PC-9 (cell line): ENCODE measurements around the gene PTEN. TPM values are rescaled to one million over a fixed set of nuclear protein-coding genes. Genes with fewer than 3 reads are reported as not detected.

ENCODE experiments used
- BruUV-seq: library from RNA; stranded (reverse); fragments of 400-500 nt; replicated peaks from 2 replicates; lab custom pipeline; 2021; lab: Mats Ljungman, UMichigan
- CTCF ChIA-PET: fragments of 300-600 bp; sonication (Branson Sonifier 250); formaldehyde crosslinking; loops from one replicate; lab custom pipeline; 2022; ENCODE audit warnings: antibody characterized with exemption; lab: Charles Lee
- POLR2A ChIA-PET: fragments of 300-600 bp; sonication (Branson Sonifier 250); formaldehyde crosslinking; loops from one replicate; lab custom pipeline; 2022; ENCODE audit warnings: antibody characterized with exemption; ENCODE audit not compliant: unreplicated experiment; lab: Charles Lee
- DNase-seq, 2 experiments: peaks; one replicate each; pipeline versions ENCODE4 v3.0.0 to v3.0.0-alpha.2; 2015 to 2022; ENCODE audit warnings: mixed read lengths in 1 of 2
- H2AFZ ChIP-seq: fragments of 200-600 bp; sonication (generic); 2 replicates; pipeline ENCODE4 v1.8.1; 2017; ENCODE audit warnings: antibody characterized with exemption
- H3F3A ChIP-seq: fragments of 200-600 bp; sonication (generic); 2 replicates; pipeline ENCODE4 v1.8.1; 2017; ENCODE audit warnings: antibody characterized with exemption, mild to moderate bottlenecking, low read depth; ENCODE audit not compliant: insufficient read depth
- H3K27ac ChIP-seq: fragments of 200-600 bp; sonication (generic); 2 replicates; pipeline ENCODE4 v1.6.1; 2016; ENCODE audit warnings: mixed run types
- H3K27me3 ChIP-seq: fragments of 200-600 bp; sonication (generic); 2 replicates; pipeline ENCODE4 v1.6.1; 2016; ENCODE audit warnings: low read depth, mixed run types; ENCODE audit not compliant: insufficient read depth
- H3K36me3 ChIP-seq: fragments of 200-600 bp; sonication (generic); 2 replicates; pipeline ENCODE4 v1.6.1; 2016; ENCODE audit warnings: low read depth, mixed run types
- H3K4me1 ChIP-seq: fragments of 200-600 bp; sonication (generic); replicated peaks from 2 replicates; pipeline ENCODE4 v1.6.1; 2016; ENCODE audit warnings: mixed run types; ENCODE audit not compliant: insufficient read depth
- H3K4me2 ChIP-seq: fragments of 200-600 bp; sonication (generic); 2 replicates; pipeline ENCODE4 v1.6.1; 2017; ENCODE audit warnings: mixed run types
- H3K4me3 ChIP-seq: fragments of 200-600 bp; sonication (generic); 2 replicates; pipeline ENCODE4 v1.6.1; 2016; ENCODE audit warnings: mixed run types
- H3K79me2 ChIP-seq: fragments of 200-600 bp; sonication (generic); 2 replicates; pipeline ENCODE4 v1.6.1; 2017; ENCODE audit warnings: low read depth, mixed run types
- H3K9me2 ChIP-seq: fragments of 200-600 bp; sonication (generic); 2 replicates; pipeline ENCODE4 v1.8.1; 2017; ENCODE audit warnings: mild to moderate bottlenecking; ENCODE audit not compliant: insufficient read depth
- H3K9me3 ChIP-seq: fragments of 200-600 bp; sonication (generic); 2 replicates; pipeline ENCODE4 v1.8.1; 2016; ENCODE audit warnings: low read depth; ENCODE audit not compliant: insufficient read depth
- H4K20me1 ChIP-seq: fragments of 200-600 bp; sonication (generic); 2 replicates; pipeline ENCODE4 v1.8.1; 2017; ENCODE audit not compliant: insufficient read depth
- CTCF ChIP-seq: fragments of 200-600 bp; sonication (generic); conservative IDR thresholded peaks from 2 replicates; pipeline ENCODE4 v1.6.1; 2017; ENCODE audit warnings: mixed run types, antibody characterized with exemption, mild to moderate bottlenecking, moderate library complexity
- EZH2 ChIP-seq: fragments of 200-600 bp; sonication (generic); IDR thresholded peaks from 2 replicates; pipeline ENCODE4 v1.8.0; 2017; ENCODE audit warnings: antibody characterized with exemption, low read depth
- intact Hi-C: fragments of 100-400 bp; cut with micrococcal nuclease; formaldehyde crosslinking; loops from one replicate; pipeline ENCODE4 v1.10.0; 2022; ENCODE audit not compliant: unreplicated experiment
- total RNA-seq: library from RNA; stranded (reverse); gene quantifications from 2 replicates; pipeline ENCODE4 v1.2.3, GENCODE V29; 2021

Gene PTEN
- total RNA-seq, 1 experiment from 2014 or later, result 44.9 TPM

- no TSS peak for BruUV-seq
- intact Hi-C loops, result loop anchor here (10.0 kb wide), 1 partner anchor 52 kb away; no protein-coding TSS in a partner anchor
- CTCF ChIA-PET, result no interaction called here
- 0 out of 2 replicates have a peak, but pooled peaks cover 3% of the 10 kb centered on the region for H3K36me3 ChIP-seq
- H3F3A ChIP-seq, result no peaks in the 10 kb centered on the region
- POLR2A ChIA-PET, result no interaction called here
- DNase-seq, result no peak
- no peak for TF ChIP-seq CTCF
- no peak for TF ChIP-seq EZH2
- no peaks in the 10 kb centered on the region for H3K9me3 ChIP-seq
- no peaks in the 10 kb centered on the region; the same call in 1 of the 2 replicates for H4K20me1 ChIP-seq
- peaks cover 60% of the 10 kb centered on the region for H3K79me2 ChIP-seq
- no peak overlapping the region for H2AFZ ChIP-seq
- H3K9me2 ChIP-seq, result no peaks in the 10 kb centered on the region
- no peak overlapping the region for H3K4me3 ChIP-seq
- H3K4me2 ChIP-seq, result no peak overlapping the region
- no peaks in the 10 kb centered on the region for H3K4me1 ChIP-seq
- no peaks in the 10 kb centered on the region for H3K27me3 ChIP-seq
- H3K27ac ChIP-seq, result no peak overlapping the region
Measured at GRCh38 chr10:87927091-87927490, 63.7 kb downstream of the PTEN start.

GRCh38 chr10:87928996-87929395 lies 65.6 kb downstream of the PTEN start:
- Histone ChIP-seq H3K27ac (no peak overlapping the region), H3K4me1 (no peaks in the 10 kb centered on the region), H3K27me3 (no peaks in the 10 kb centered on the region), H3K4me2 (no peak overlapping the region), H3K9me2 (no peaks in the 10 kb centered on the region), H3K79me2 (peaks cover 41% of the 10 kb centered on the region), H3K9me3 (no peaks in the 10 kb centered on the region), H2AFZ (no peak overlapping the region), H4K20me1 (no peaks in the 10 kb centered on the region; the same call in 1 of the 2 replicates), H3F3A (no peaks in the 10 kb centered on the region), H3K36me3 (0 out of 2 replicates have a peak, but pooled peaks cover 3% of the 10 kb centered on the region), H3K4me3 (no peak overlapping the region)
- BruUV-seq, result no TSS peak
- TF ChIP-seq CTCF (no peak), EZH2 (no peak)
- ChIA-PET CTCF (no interaction called here), POLR2A (interaction anchor here (0.6 kb wide), 1 partner anchor 36 kb away, joined by 3 read pairs; no protein-coding TSS in a partner anchor)
- intact Hi-C loops, result loop anchor here (10.0 kb wide), 1 partner anchor 54 kb away; no protein-coding TSS in a partner anchor
- DNase-seq, result no peak

GRCh38 chr10:87930141-87930540 lies 66.7 kb downstream of the PTEN start:
- TF ChIP-seq CTCF (no peak), EZH2 (no peak)
- DNase-seq, result no peak
- H3K9me3 ChIP-seq, result no peaks in the 10 kb centered on the region
- H3K4me1 ChIP-seq, result no peaks in the 10 kb centered on the region
- no peak overlapping the region for H3K4me3 ChIP-seq
- intact Hi-C loops, result no loop called here
- H4K20me1 ChIP-seq, result no peaks in the 10 kb centered on the region; the same call in 1 of the 2 replicates
- no peak overlapping the region for H3K4me2 ChIP-seq
- ChIA-PET POLR2A (no interaction called here), CTCF (no interaction called here)
- peaks cover 30% of the 10 kb centered on the region; the same call in 1 of the 2 replicates for H3K79me2 ChIP-seq
- BruUV-seq, result no TSS peak
- no peak overlapping the region for H2AFZ ChIP-seq
- 0 out of 2 replicates have a peak, but pooled peaks cover 3% of the 10 kb centered on the region for H3K36me3 ChIP-seq
- H3F3A ChIP-seq, result peaks cover 4% of the 10 kb centered on the region; the same call in 1 of the 2 replicates
- no peak overlapping the region for H3K27ac ChIP-seq
- H3K27me3 ChIP-seq, result no peaks in the 10 kb centered on the region
- H3K9me2 ChIP-seq, result no peaks in the 10 kb centered on the region
